22Rv1 (cell line): ENCODE measurements around the gene LGI4.

Experiments used
- ZFX ChIP-seq: fragments of 450-650 bp; IDR thresholded peaks from 2 replicates; pipeline ENCODE4 v1.6.1; 2017; ENCODE audit warnings: antibody characterized with exemption, borderline replicate concordance
- TF ChIP-seq, protein P1 (sequence below): fragments of 450-650 bp; IDR thresholded peaks from 2 replicates; pipeline ENCODE4 v1.5.1; 2017; ENCODE audit warnings: mild to moderate bottlenecking

DNA sequence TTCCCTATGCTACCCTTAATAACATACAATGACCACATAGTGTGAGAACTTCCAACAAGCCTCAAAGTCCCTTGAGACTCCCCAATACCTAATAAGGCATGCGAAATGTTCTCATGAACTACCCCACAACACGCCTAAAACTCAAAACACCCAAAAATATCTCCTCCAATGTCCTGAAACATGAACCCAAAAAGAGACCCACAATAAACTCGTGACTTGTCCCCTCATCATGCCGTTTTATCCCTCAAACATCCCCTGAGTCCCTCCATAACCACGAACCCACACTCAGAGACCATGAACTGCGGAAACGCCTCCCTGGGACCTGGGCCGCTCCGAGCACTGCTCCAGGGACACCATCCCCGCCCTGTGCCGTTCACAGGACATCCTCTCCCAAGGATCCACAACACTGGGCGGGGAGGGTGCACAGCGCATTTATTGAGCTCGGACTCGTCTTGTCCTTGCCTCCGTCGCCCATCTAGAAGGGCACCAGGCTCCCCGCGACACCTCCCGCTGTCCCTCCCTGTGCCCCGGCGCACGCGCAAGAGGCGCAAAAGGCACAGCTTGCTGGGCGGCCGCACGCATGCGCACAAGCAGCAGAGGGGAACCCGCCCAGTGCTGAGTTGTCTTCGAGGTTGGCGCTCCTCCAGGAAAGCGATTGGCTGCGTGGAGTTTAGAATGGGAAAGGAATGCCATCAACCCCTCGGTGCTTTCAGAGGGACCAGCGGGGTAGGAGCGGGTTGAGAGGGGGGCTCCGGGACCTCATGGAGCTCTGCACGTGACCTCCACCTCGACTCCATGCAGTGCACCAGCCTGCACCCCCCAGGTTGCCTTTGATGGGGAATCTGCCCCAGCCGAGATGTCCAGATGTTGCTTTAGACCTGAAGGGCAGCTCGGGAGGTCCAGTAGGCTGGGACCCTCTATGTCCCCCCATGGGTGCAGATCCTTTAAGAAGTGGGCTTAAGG lies 10.5 kb downstream of the LGI4 start:
- TF ChIP-seq, protein P1, sequence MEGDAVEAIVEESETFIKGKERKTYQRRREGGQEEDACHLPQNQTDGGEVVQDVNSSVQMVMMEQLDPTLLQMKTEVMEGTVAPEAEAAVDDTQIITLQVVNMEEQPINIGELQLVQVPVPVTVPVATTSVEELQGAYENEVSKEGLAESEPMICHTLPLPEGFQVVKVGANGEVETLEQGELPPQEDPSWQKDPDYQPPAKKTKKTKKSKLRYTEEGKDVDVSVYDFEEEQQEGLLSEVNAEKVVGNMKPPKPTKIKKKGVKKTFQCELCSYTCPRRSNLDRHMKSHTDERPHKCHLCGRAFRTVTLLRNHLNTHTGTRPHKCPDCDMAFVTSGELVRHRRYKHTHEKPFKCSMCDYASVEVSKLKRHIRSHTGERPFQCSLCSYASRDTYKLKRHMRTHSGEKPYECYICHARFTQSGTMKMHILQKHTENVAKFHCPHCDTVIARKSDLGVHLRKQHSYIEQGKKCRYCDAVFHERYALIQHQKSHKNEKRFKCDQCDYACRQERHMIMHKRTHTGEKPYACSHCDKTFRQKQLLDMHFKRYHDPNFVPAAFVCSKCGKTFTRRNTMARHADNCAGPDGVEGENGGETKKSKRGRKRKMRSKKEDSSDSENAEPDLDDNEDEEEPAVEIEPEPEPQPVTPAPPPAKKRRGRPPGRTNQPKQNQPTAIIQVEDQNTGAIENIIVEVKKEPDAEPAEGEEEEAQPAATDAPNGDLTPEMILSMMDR, result no peak
- no peak for TF ChIP-seq ZFX
